DOHH2 (cell line): Measurements from ENCODE around the gene NEK3.

Source experiments
- H3F3A ChIP-seq: fragments of 200-600 bp; sonication (generic), shearing (Covaris generic); 2 replicates; pipeline ENCODE4 v1.6.0; 2016; ENCODE audit warnings: antibody characterized with exemption, mild to moderate bottlenecking; ENCODE audit not compliant: control insufficient read depth, insufficient read depth
- H3K27ac ChIP-seq: fragments of 200-600 bp; sonication (generic); 2 replicates; pipeline ENCODE4 v1.5.1; 2014; ENCODE audit warnings: low read depth, mild to moderate bottlenecking, low read length, moderate library complexity
- H3K27me3 ChIP-seq: fragments of 200-600 bp; sonication (generic); 2 replicates; pipeline ENCODE4 v1.6.1; 2014; ENCODE audit warnings: mild to moderate bottlenecking, low read length, mixed read lengths; ENCODE audit not compliant: control insufficient read depth
- H3K36me3 ChIP-seq: fragments of 200-600 bp; sonication (generic); 2 replicates; pipeline ENCODE4 v1.6.1; 2014; ENCODE audit warnings: mild to moderate bottlenecking, low read length, moderate library complexity, mixed read lengths; ENCODE audit not compliant: control insufficient read depth
- H3K4me1 ChIP-seq: fragments of 200-600 bp; sonication (generic); 2 replicates; pipeline ENCODE4 v1.6.1; 2014; ENCODE audit warnings: mild to moderate bottlenecking, low read length, mixed read lengths; ENCODE audit not compliant: control insufficient read depth
- H3K4me2 ChIP-seq: fragments of 200-600 bp; sonication (generic); 2 replicates; pipeline ENCODE4 v1.6.0; 2014; ENCODE audit warnings: mild to moderate bottlenecking, low read length, moderate library complexity
- H3K4me3 ChIP-seq: fragments of 200-600 bp; sonication (generic); 2 replicates; pipeline ENCODE4 v1.5.1; 2014; ENCODE audit warnings: mild to moderate bottlenecking, low read length, mixed read lengths
- H3K79me2 ChIP-seq: fragments of 200-600 bp; sonication (generic); 2 replicates; pipeline ENCODE4 v1.6.1; 2014; ENCODE audit warnings: mild to moderate bottlenecking, low read length, mixed read lengths; ENCODE audit not compliant: control insufficient read depth
- H3K9me2 ChIP-seq: fragments of 200-600 bp; sonication (generic); replicated peaks from 2 replicates; pipeline ENCODE4 v1.6.1; 2014; ENCODE audit warnings: mild to moderate bottlenecking, low read length, mixed read lengths; ENCODE audit not compliant: control insufficient read depth
- H3K9me3 ChIP-seq: fragments of 200-600 bp; sonication (generic); 2 replicates; pipeline ENCODE4 v1.6.1; 2014; ENCODE audit warnings: antibody characterized with exemption, low read length, mixed read lengths; ENCODE audit not compliant: control insufficient read depth, insufficient read depth
- H4K20me1 ChIP-seq: fragments of 200-600 bp; sonication (generic); 2 replicates; pipeline ENCODE4 v1.6.0; 2014; ENCODE audit warnings: low read depth, mild to moderate bottlenecking, antibody characterized with exemption, low read length, moderate library complexity; ENCODE audit not compliant: control insufficient read depth, insufficient read depth
- CTCF ChIP-seq: fragments of 200-600 bp; sonication (generic); IDR thresholded peaks from one replicate; pipeline ENCODE4 v1.5.1; 2014; ENCODE audit warnings: antibody characterized with exemption, mild to moderate bottlenecking, low read depth, low read length; ENCODE audit not compliant: poor library complexity, severe bottlenecking
- EZH2phosphoT487 ChIP-seq: fragments of 200-600 bp; sonication (generic); IDR thresholded peaks from 2 replicates; pipeline ENCODE4 v1.6.1; 2017; ENCODE audit warnings: borderline replicate concordance, mild to moderate bottlenecking, antibody characterized with exemption, low read length, moderate library complexity, mixed read lengths

The NEK3 gene

GRCh38 chr13:52147225-52147624, 12.2 kb downstream of the NEK3 start:
- TF ChIP-seq CTCF (no peak), EZH2phosphoT487 (no peak)
- no peaks in the 10 kb centered on the region for H3K27me3 ChIP-seq
- H3K4me3 ChIP-seq: no peak overlapping the region
- H3K79me2 ChIP-seq: no peaks in the 10 kb centered on the region
- H3K36me3 ChIP-seq: no peaks in the 10 kb centered on the region
- H4K20me1 ChIP-seq: no peaks in the 10 kb centered on the region
- no peaks in the 10 kb centered on the region for H3F3A ChIP-seq
- no peaks in the 10 kb centered on the region for H3K4me1 ChIP-seq
- H3K9me3 ChIP-seq: no peaks in the 10 kb centered on the region
- H3K4me2 ChIP-seq: no peak overlapping the region
- no peaks in the 10 kb centered on the region for H3K9me2 ChIP-seq
- H3K27ac ChIP-seq: no peak overlapping the region

GRCh38 chr13:52141299-52141698, 18.1 kb downstream of the NEK3 start:
- Histone ChIP-seq H3K79me2 (no peaks in the 10 kb centered on the region), H3K4me3 (no peak overlapping the region), H3K9me2 (no peaks in the 10 kb centered on the region), H4K20me1 (no peaks in the 10 kb centered on the region), H3K27me3 (no peaks in the 10 kb centered on the region), H3K27ac (no peak overlapping the region), H3K9me3 (no peaks in the 10 kb centered on the region), H3K4me1 (no peaks in the 10 kb centered on the region), H3K36me3 (no peaks in the 10 kb centered on the region), H3F3A (no peaks in the 10 kb centered on the region), H3K4me2 (no peak overlapping the region)
- no peak for TF ChIP-seq EZH2phosphoT487
- TF ChIP-seq CTCF: no peak

GRCh38 chr13:52137489-52137888, 21.9 kb downstream of the NEK3 start:
- Histone ChIP-seq H3K4me1 (no peaks in the 10 kb centered on the region), H3K4me2 (no peak overlapping the region), H3F3A (no peaks in the 10 kb centered on the region), H3K4me3 (no peak overlapping the region), H3K79me2 (no peaks in the 10 kb centered on the region), H3K27ac (no peak overlapping the region), H4K20me1 (no peaks in the 10 kb centered on the region), H3K9me3 (no peaks in the 10 kb centered on the region), H3K36me3 (no peaks in the 10 kb centered on the region), H3K9me2 (no peaks in the 10 kb centered on the region), H3K27me3 (no peaks in the 10 kb centered on the region)
- TF ChIP-seq EZH2phosphoT487 (no peak), CTCF (no peak)

GRCh38 chr13:52136763-52137162, 22.6 kb downstream of the NEK3 start:
- no peak overlapping the region for H3K27ac ChIP-seq
- H3K79me2 ChIP-seq: no peaks in the 10 kb centered on the region
- no peaks in the 10 kb centered on the region for H3F3A ChIP-seq
- H3K36me3 ChIP-seq: no peaks in the 10 kb centered on the region
- TF ChIP-seq EZH2phosphoT487 (no peak), CTCF (no peak)
- no peaks in the 10 kb centered on the region for H3K9me2 ChIP-seq
- no peak overlapping the region for H3K4me3 ChIP-seq
- no peaks in the 10 kb centered on the region for H4K20me1 ChIP-seq
- H3K4me2 ChIP-seq: no peak overlapping the region
- no peaks in the 10 kb centered on the region for H3K4me1 ChIP-seq
- no peaks in the 10 kb centered on the region for H3K27me3 ChIP-seq
- H3K9me3 ChIP-seq: no peaks in the 10 kb centered on the region
